Large intestine (tissue), 3 donors: ENCODE data around the gene ASAP2. TPM values are rescaled to one million over a fixed set of nuclear protein-coding genes. Genes with fewer than 3 reads are reported as not detected.

ENCODE experiments used
- DNase-seq, 2 donors: peaks; one replicate each; pipeline versions ENCODE4 v3.0.0 to v3.0.0-alpha.2; 2013
- H3K27ac ChIP-seq: one replicate; pipeline ENCODE4 v1.5.1; 2013; ENCODE audit warnings: low read length
- H3K27me3 ChIP-seq: 2 replicates; pipeline ENCODE4 v1.6.1; 2013; ENCODE audit warnings: low read length; ENCODE audit not compliant: control insufficient read depth, insufficient read depth
- H3K36me3 ChIP-seq: 2 replicates; pipeline ENCODE4 v1.6.1; 2013; ENCODE audit warnings: low read length; ENCODE audit not compliant: control insufficient read depth, insufficient read depth
- H3K4me1 ChIP-seq: one replicate; pipeline ENCODE4 v1.6.1; 2013; ENCODE audit warnings: low read length; ENCODE audit not compliant: control insufficient read depth, insufficient read depth
- H3K4me3 ChIP-seq: one replicate; pipeline ENCODE4 v1.5.1; 2013; ENCODE audit warnings: low read length
- H3K9me3 ChIP-seq: one replicate; pipeline ENCODE4 v1.6.1; 2013; ENCODE audit warnings: mild to moderate bottlenecking, low read depth, low read length, moderate library complexity; ENCODE audit not compliant: control insufficient read depth
- WGBS: methylation state at CpG from one replicate; pipeline ENCODE4 v1.1.5; 2013; ENCODE audit warnings: low lambda C conversion rate; ENCODE audit not compliant: insufficient coverage; 5-methylcytosine and 5-hydroxymethylcytosine counted together
- polyA plus RNA-seq: library from polyadenylated mRNA; unstranded; fragments of 120-200 nt; gene quantifications from one replicate; pipeline ENCODE4 v1.2.1, GENCODE V29; 2013

ASAP2 gene
- polyA plus RNA-seq, 1 donor = 20.0 TPM

DNA sequence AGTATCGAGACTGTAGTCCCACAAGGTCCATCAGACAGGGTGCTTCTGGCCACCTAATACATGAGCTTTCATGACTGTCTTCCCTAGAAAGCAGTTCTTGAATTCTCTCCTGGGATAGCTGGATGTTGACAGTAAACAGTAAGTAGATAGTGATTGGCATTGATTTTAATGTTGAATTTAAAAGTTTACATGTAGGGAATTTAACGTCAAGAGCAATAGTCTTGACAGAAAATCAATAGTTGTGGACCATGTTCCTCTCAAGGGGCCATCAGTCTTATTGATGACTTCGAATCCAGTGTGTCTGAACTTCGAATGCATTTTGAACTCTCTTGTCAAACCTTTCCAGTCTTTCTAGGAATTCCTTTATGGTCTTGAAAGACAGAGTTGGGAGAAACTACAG lies 152.9 kb downstream of the ASAP2 start:
- H3K36me3 ChIP-seq = peaks cover 30% of the 10 kb centered on the region
- 100% methylated on average over 1 of the region's 4 CpGs for WGBS

GRCh38 chr2:9360110-9360509 lies 153.5 kb downstream of the ASAP2 start:
- Histone ChIP-seq H3K27me3 (no peaks in the 10 kb centered on the region), H3K36me3 (peaks cover 30% of the 10 kb centered on the region), H3K4me1 (peaks cover 2% of the 10 kb centered on the region), H3K27ac (no peak overlapping the region), H3K4me3 (no peak overlapping the region), H3K9me3 (no peaks in the 10 kb centered on the region)
- DNase-seq = no peak
- no CpG with 5 or more reads among the region's 1 CpG for WGBS

More for the DNA sequence above, 152.9 kb downstream of the ASAP2 start:
- Histone ChIP-seq H3K27me3 (no peaks in the 10 kb centered on the region), H3K4me1 (peaks cover 2% of the 10 kb centered on the region), H3K27ac (no peak overlapping the region), H3K4me3 (no peak overlapping the region), H3K9me3 (no peaks in the 10 kb centered on the region)
- no peak for DNase-seq

GRCh38 chr2:9360701-9361100 lies 154.1 kb downstream of the ASAP2 start:
- no CpG with 5 or more reads among the region's 2 CpGs for WGBS
- no peaks in the 10 kb centered on the region for H3K27me3 ChIP-seq
- no peaks in the 10 kb centered on the region for H3K9me3 ChIP-seq
- peaks cover 32% of the 10 kb centered on the region for H3K36me3 ChIP-seq
- no peak overlapping the region for H3K27ac ChIP-seq
- no peak overlapping the region for H3K4me3 ChIP-seq
- DNase-seq = no peak
- H3K4me1 ChIP-seq = peaks cover 2% of the 10 kb centered on the region

DNA sequence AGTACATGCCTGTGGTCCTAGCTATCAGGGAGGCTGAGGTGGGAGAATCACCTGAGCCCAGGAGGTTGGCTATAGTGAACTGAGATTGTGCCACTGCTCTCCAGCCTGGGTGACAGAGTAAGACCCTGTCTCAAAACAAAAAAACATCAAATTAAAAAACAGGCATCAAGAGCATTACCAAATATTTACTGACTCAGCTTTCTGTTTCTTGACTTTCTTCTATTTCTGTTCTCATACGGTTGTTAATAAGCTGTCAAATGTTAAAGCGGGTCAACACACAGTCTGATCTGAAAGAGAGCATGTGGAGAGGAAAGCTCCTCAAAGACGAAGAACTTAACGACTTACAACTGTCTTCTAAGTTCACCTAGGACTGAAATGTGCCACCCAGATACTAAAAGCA lies 157.8 kb downstream of the ASAP2 start:
- Histone ChIP-seq H3K27me3 (no peaks in the 10 kb centered on the region), H3K4me1 (peaks cover 2% of the 10 kb centered on the region), H3K27ac (no peak overlapping the region), H3K36me3 (peaks cover 37% of the 10 kb centered on the region), H3K4me3 (no peak overlapping the region), H3K9me3 (no peaks in the 10 kb centered on the region)
- no peak for DNase-seq
- 89% methylated on average over 3 of the region's 4 CpGs for WGBS

DNA sequence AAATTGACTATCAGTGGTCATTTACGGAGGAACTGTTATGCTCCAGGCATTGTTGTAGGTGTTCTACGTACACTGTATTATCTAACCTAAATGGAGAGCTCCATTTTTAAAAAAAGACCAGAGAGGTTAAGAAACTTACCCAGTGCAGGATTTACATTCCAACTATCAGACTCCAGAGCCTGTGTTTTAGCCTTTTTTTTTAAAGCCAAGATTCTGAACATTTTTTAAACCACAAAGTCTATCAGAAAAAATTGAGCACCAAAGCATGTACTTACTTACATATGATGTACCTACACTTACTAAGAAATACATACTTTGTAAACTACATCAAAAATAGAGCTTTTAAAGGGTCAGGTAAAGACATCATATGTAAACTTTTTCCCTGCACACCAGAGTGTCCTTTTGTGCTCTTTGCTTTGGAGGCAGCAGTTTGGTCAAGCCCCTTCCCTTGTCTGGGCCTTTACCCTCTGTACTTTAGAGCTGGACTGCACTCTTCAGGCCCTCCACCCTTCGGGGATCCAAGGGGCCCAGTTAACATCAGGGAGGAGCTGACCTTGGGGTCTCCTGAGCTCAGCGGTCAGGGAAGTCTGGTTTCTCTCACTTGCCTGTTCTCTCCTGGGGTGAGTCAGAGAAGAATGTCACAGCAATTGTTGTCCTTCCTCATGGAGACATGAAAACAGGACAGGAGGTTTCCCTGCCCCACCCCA lies 158.3 kb downstream of the ASAP2 start:
- peaks cover 35% of the 10 kb centered on the region for H3K36me3 ChIP-seq
- H3K27ac ChIP-seq = no peak overlapping the region

DNA sequence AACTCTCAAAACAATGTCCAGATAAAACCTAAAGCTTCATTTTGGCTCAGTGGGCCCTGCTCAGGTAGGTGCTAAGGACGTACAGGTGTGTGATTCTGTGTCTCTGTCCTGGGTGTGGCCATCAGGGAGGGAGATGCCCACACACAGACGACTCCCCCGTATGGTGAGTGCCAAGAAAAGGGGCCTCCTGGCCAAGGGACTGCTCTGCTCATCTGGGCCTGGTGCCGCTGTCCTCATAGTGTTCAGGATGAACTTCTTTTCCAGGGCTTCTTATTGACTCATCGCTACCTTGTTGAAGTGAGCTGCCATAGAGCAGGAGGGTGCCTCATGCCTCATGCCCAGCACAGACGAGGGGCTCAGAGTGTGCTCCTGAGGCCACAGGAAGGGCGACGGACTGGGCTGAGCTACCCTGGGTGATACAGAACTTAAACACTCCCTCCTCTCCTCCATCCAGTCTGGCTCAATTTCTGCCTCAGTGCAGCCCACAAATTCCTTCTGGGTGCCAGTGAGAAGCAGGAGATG lies 158.9 kb downstream of the ASAP2 start:
- H3K4me3 ChIP-seq = no peak overlapping the region
- H3K4me1 ChIP-seq = peaks cover 2% of the 10 kb centered on the region
- WGBS = no CpG with 5 or more reads among the region's 8 CpGs
- no peak for DNase-seq
- no peaks in the 10 kb centered on the region for H3K27me3 ChIP-seq
- no peak overlapping the region for H3K27ac ChIP-seq
- H3K36me3 ChIP-seq = peaks cover 38% of the 10 kb centered on the region
- no peaks in the 10 kb centered on the region for H3K9me3 ChIP-seq

More for the DNA sequence above, 158.3 kb downstream of the ASAP2 start:
- no CpG with 5 or more reads among the region's 4 CpGs for WGBS
- DNase-seq = no peak
- no peak overlapping the region for H3K4me3 ChIP-seq
- H3K27me3 ChIP-seq = no peaks in the 10 kb centered on the region
- no peaks in the 10 kb centered on the region for H3K9me3 ChIP-seq
- peaks cover 2% of the 10 kb centered on the region for H3K4me1 ChIP-seq

GRCh38 chr2:9366026-9366425 lies 159.4 kb downstream of the ASAP2 start:
- H3K4me1 ChIP-seq = peaks cover 2% of the 10 kb centered on the region
- H3K9me3 ChIP-seq = no peaks in the 10 kb centered on the region
- H3K27me3 ChIP-seq = no peaks in the 10 kb centered on the region
- H3K36me3 ChIP-seq = peaks cover 38% of the 10 kb centered on the region
- no peak overlapping the region for H3K27ac ChIP-seq
- no CpG with 5 or more reads among the region's 6 CpGs for WGBS
- H3K4me3 ChIP-seq = no peak overlapping the region
- no peak for DNase-seq

- Histone ChIP-seq H3K4me3 (no peak overlapping the region), H3K4me1 (no peaks in the 10 kb centered on the region), H3K27me3 (no peaks in the 10 kb centered on the region), H3K27ac (no peak overlapping the region), H3K36me3 (peaks cover 58% of the 10 kb centered on the region), H3K9me3 (no peaks in the 10 kb centered on the region)
- DNase-seq = no peak
- WGBS = no CpG with 5 or more reads among the region's 11 CpGs
Measured at GRCh38 chr2:9370746-9371145, 164.1 kb downstream of the ASAP2 start.

DNA sequence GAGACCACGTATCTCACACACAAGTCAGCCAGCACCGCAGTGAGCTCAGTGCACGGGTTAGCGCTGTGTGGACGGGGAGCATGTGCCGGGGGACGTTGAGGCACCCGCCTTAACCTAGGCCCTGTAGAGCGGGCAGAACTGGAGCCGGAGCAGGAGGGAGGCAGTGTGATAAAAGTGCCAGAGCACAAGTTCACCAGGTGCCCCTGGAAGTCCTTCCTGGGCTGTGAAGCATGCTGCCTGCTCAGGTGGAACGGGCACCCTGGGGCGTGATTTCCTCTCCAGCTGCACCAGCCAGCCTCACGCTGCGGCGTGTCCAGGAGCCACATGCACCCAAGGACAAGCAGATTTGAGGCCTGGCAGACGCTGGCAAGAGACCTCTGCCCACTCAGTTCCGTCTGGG lies 166.4 kb downstream of the ASAP2 start:
- no peak for DNase-seq
- peaks cover 55% of the 10 kb centered on the region for H3K36me3 ChIP-seq
- H3K27me3 ChIP-seq = no peaks in the 10 kb centered on the region
- H3K27ac ChIP-seq = no peak overlapping the region
- H3K4me1 ChIP-seq = no peaks in the 10 kb centered on the region
- no peak overlapping the region for H3K4me3 ChIP-seq
- no CpG with 5 or more reads among the region's 17 CpGs for WGBS
- H3K9me3 ChIP-seq = no peaks in the 10 kb centered on the region

GRCh38 chr2:9373476-9373875 lies 166.9 kb downstream of the ASAP2 start:
- Histone ChIP-seq H3K4me1 (no peaks in the 10 kb centered on the region), H3K9me3 (no peaks in the 10 kb centered on the region), H3K27ac (no peak overlapping the region), H3K36me3 (peaks cover 57% of the 10 kb centered on the region), H3K27me3 (no peaks in the 10 kb centered on the region), H3K4me3 (no peak overlapping the region)
- WGBS = no CpG with 5 or more reads among the region's 6 CpGs
- no peak for DNase-seq
